ENCODE data around the gene IL18. TPM values are rescaled to one million over a fixed set of nuclear protein-coding genes. Genes with fewer than 3 reads are reported as not detected.
"Not testable (repeated sequence)": the region's sequence is repeated elsewhere in the genome, so short reads cannot be mapped to it uniquely, and the experiment has no call there.

The IL18 gene
- total RNA-seq, 4 donors from 2014 or later, result 19.0 to 57.4 (median 42.5) TPM

DNA sequence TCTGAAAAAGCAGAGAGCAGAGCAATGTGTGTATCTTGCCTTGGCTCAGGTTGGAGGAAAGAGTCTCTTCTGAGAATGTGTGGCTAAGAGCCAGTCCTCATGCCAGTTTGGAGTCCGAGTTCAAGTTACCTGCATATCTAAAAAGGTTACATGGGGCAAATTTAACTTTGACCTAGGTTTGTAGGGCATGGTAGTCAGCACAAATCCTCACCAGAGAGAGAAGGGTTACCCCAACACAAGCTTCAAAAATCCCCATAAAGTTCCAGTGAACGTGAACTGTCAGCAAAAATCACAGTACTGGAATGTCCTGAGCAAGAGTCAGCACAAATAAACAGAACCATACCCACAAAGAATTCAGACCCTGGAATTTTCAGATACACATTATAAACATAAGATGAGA lies 63.4 kb downstream of the IL18 start:
- H3K9me3 ChIP-seq, result no peaks in the 10 kb centered on the region
- H3K4me1 ChIP-seq, result no peaks in the 10 kb centered on the region
- H3K36me3 ChIP-seq, result peaks cover 0 to 9% (median 0%) of the 10 kb centered on the region in 3 donors
- H3K27me3 ChIP-seq, result no peaks in the 10 kb centered on the region
- no peak overlapping the region for H3K4me3 ChIP-seq
- TF ChIP-seq POLR2A (IDR thresholded peaks at IDR 0.05), result no peak
- TF ChIP-seq, protein P1, sequence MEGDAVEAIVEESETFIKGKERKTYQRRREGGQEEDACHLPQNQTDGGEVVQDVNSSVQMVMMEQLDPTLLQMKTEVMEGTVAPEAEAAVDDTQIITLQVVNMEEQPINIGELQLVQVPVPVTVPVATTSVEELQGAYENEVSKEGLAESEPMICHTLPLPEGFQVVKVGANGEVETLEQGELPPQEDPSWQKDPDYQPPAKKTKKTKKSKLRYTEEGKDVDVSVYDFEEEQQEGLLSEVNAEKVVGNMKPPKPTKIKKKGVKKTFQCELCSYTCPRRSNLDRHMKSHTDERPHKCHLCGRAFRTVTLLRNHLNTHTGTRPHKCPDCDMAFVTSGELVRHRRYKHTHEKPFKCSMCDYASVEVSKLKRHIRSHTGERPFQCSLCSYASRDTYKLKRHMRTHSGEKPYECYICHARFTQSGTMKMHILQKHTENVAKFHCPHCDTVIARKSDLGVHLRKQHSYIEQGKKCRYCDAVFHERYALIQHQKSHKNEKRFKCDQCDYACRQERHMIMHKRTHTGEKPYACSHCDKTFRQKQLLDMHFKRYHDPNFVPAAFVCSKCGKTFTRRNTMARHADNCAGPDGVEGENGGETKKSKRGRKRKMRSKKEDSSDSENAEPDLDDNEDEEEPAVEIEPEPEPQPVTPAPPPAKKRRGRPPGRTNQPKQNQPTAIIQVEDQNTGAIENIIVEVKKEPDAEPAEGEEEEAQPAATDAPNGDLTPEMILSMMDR (IDR thresholded peaks at IDR 0.05), result no peak
- no peak overlapping the region for H3K27ac ChIP-seq
- DNase-seq, result no peak

DNA sequence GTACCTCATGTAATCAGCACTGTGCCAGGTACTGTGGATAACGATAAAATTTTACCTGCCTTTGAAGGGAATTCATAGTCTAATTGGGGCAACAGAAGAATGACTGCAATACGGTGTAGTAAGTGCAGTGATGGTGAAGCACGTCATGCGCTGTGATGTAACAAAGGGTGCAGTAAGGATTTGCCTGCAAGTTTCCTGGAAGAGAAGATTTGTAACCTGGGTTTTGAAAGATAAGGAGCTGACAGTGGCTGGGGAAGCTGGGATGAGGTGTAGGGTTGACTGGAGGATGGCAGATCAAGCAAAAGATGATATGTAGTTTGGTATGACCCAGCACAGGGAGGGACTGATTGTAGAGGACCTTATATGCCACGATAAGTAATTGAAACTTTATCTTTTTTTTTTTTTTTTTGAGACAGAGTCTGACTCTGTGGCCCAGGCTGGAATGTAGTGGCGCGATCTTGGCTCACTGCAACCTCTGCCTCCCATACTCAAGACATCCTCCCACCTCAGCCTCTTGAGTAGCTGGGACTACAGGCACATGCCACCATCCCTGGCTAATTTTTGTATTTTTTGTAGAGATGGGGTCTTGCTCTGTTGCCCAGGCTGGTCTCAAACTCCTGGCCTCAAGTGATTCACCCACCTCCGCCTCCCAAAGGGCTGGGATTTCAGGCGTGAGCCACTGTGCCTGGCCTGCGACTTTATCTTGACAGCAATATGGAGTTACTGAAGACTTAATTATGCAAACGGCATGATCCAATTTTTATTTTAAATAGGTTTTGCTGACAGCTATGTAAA lies 66.0 kb downstream of the IL18 start:
- no peak for DNase-seq
- H3K27ac ChIP-seq, result no peak overlapping the region
- no peaks in the 10 kb centered on the region for H3K4me1 ChIP-seq
- no peaks in the 10 kb centered on the region for H3K9me3 ChIP-seq
- H3K4me3 ChIP-seq, result no peak overlapping the region
- peaks cover 0 to 34% (median 0%) of the 10 kb centered on the region in 3 donors for H3K36me3 ChIP-seq
- TF ChIP-seq, protein P1 (IDR thresholded peaks at IDR 0.05), result no peak
- no peak for TF ChIP-seq POLR2A (IDR thresholded peaks at IDR 0.05)
- H3K27me3 ChIP-seq, result no peaks in the 10 kb centered on the region

DNA sequence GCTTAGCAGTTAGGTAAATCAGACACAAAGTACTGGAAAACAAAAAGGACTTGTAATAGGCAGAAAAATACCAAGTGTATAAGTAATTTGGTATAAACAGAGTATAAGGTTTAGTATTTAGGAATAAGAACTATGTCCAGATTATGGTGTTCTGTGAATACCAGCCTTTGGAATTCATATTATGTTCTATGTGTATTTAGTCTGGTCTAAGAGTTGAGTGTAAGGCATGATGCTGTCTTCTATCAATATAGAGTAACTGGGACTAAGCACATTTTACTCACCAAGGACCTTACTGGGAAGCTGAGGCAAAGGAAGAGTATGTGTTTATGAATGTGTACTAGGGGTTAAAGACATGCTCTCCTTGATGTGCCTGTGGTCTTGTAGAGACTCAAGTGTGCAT lies 67.7 kb downstream of the IL18 start:
- H3K36me3 ChIP-seq, result peaks cover 0 to 51% (median 0%) of the 10 kb centered on the region in 3 donors

DNA sequence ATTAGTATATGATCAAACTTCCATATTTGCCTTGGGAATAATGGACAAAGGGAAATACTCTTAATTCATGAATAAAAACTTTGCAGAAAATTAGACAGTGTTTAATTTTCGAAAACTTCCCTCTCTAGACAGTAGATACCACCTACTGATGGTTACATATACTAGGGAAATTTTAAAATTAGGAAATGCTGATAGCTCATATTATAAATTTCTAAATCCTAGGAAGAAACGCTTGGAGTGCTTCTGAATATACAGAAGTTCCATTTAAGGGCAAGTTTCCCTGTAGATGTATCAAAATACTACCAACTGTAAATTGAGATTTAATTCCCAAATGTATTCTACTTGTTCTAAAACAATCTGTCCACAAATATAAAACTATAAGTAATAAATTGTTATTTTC lies 68.6 kb downstream of the IL18 start:
- not testable (repeated sequence) for H3K27ac ChIP-seq, DNase-seq, H3K27me3 ChIP-seq, H3K4me3 ChIP-seq, H3K9me3 ChIP-seq, H3K4me1 ChIP-seq
- H3K36me3 ChIP-seq, result peaks cover 0 to 60% (median 0%) of the 10 kb centered on the region in 3 donors

More for the DNA sequence above, 67.7 kb downstream of the IL18 start:
- no peak for DNase-seq
- Histone ChIP-seq H3K9me3 (no peaks in the 10 kb centered on the region), H3K27me3 (no peaks in the 10 kb centered on the region), H3K4me1 (no peaks in the 10 kb centered on the region), H3K4me3 (no peak overlapping the region), H3K27ac (no peak overlapping the region)
- no peak for TF ChIP-seq POLR2A (IDR thresholded peaks at IDR 0.05)
- TF ChIP-seq, protein P1 (IDR thresholded peaks at IDR 0.05), result no peak

Small RNA genes lying within 50 kb of the gene (small RNA-seq; reads per million reads assigned to genes)
- 0 reads per million in 2 donors for gene MRPS36P4

Other genes starting within 250 kb of the IL18 start
- 10 to 100 TPM in 2 of 4 donors, 1 to 10 TPM in 2; 4.1 to 15.7 (median 10.4) TPM for gene C11orf52, start 245.2 kb downstream of the IL18 start, total RNA-seq
- 10 to 100 TPM in 3 of 4 donors, 1 to 10 TPM in 1; 9.8 to 37.1 (median 15.1) TPM for gene DIXDC1, start 226.8 kb downstream of the IL18 start, total RNA-seq
- 10 to 100 TPM; 23.2 to 28.6 (median 27.0) TPM for gene DLAT, start 138.7 kb downstream of the IL18 start, total RNA-seq
- 10 to 100 TPM in 1 of 4 donors, 1 to 10 TPM in 1, not detected in 2; 2.8 to 11.6 TPM for gene PIH1D2, start 90.1 kb downstream of the IL18 start, total RNA-seq
- 10 to 100 TPM; 10.1 to 28.1 (median 11.8) TPM for gene NKAPD1, start 89.8 kb downstream of the IL18 start, total RNA-seq
- 10 to 100 TPM; 27.8 to 33.3 (median 29.8) TPM for gene TIMM8B, start 77.3 kb downstream of the IL18 start, total RNA-seq
- gene SDHD, start 77.2 kb downstream of the IL18 start, total RNA-seq, result 100 to 1,000 TPM; 114 to 290 (median 149) TPM
- gene TEX12, start 3.3 kb upstream of the IL18 start, total RNA-seq, result 1 to 10 TPM in 1 of 4 donors, not detected in 3; 2.0 TPM
- 10 to 100 TPM in 3 of 4 donors, 1 to 10 TPM in 1; 9.9 to 56.2 (median 25.4) TPM for gene BCO2, start 11.4 kb upstream of the IL18 start, total RNA-seq
- gene PTS, start 62.3 kb upstream of the IL18 start, total RNA-seq, result 10 to 100 TPM; 15.7 to 34.3 (median 24.5) TPM
- not detected for gene PLET1, start 96.8 kb upstream of the IL18 start, total RNA-seq

Data from Peyer's patch (tissue), 4 donors.